GM19452 (cell line): ENCODE data around the gene C4orf46.
"Not testable (repeated sequence)": the region's sequence is repeated elsewhere in the genome, so short reads cannot be mapped to it uniquely, and the experiment has no call there.

Source experiments
- ATAC-seq: cut with Tn5 transposase; IDR thresholded peaks from one replicate; pipeline ENCODE4 v1.9.1; 2021; ENCODE audit not compliant: unreplicated experiment

The C4orf46 gene

DNA sequence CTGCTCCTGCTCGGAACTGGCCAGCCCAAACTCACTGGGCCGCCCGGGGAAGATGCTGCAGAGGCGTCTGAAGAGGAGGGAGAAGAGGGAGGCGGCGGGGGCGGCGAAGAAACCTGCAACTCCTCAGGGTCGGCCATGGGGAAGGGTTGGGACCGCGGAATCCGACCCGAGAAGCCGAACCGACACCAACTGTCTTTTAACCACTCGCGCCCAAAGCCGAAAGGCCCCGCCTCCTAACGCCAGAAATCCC, at the start of gene C4orf46:
TSS of gene C4orf46 (minus strand) at position 223 of the 250 bp plus-strand sequence. CDS start at position 137, 86 bp downstream.
- ATAC-seq, result no peak

DNA sequence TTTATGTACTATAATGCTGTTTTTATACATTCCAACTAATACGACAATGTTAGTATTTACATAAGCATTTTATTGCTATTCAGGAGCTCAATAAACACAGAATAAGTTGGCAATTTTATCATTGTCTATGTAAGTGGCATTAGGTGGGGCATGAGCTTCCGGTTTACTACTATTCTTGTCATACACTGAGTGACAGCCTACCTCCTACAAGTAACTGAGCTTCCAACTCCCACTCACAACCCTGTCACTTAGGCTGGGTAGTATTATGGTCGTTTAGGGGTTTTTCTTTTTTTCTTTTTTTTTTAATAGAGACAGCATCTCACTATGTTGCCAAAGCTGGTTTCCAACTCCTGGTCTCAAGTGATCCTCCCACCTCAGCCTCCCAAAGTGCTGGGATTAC, 44.1 kb upstream of the C4orf46 start:
- no peak for ATAC-seq

DNA sequence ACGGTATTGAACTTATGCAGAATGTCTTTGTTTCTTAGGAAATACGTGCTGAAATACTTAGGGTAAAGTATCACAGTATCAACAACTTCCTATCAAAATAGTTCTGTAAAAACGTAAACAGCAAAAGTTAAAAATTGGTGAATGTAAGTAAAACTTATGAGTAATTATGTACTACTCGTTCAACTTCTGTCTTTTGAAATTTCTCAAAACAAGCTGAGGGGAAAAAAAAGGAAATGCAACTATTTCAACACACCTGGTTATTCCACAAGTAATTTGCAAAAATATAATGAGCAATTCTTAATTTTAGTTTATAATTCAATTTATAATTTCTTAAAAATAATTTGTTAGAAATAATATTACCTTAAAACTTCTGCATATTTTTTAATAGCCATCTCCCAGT, 43.2 kb upstream of the C4orf46 start:
- no peak for ATAC-seq

DNA sequence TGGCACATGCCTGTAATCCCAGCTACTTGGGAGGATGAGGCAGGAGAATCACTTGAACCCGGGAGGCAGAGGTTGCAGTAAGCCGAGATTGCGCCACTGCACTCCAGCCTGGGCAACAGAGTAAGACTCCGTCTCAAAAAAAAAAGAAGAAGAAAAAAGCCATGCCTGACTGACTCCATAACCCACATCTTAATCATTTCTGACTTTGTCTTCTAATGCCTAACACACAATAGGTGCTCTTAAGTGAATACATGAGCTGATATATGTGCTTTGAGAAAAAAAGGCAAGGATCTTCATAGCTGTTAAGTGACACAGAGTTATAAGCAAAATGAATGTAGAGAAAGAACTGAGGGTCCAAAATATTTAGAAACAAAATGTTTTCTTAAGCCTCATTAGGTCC, 40.9 kb upstream of the C4orf46 start:
- not testable (repeated sequence) for ATAC-seq

DNA sequence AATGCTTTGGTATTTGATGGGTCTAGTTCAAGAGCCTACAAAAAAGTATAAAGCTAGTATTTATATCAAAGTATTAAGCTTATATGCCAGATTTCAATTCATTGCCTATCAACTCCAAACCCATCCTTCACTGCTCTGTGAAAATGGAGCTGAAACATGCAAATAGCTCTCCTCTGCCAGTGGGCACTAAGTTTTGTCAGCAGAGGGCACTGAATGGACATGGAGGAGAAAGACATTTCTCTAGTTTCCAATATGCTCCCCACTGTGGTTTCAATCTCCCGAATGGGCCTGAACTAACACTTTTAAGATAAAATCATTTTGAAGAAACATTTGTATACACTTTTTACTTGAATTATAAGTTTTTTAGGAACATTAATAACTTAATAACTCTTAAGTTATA, 39.1 kb upstream of the C4orf46 start:
- ATAC-seq, result no peak

DNA sequence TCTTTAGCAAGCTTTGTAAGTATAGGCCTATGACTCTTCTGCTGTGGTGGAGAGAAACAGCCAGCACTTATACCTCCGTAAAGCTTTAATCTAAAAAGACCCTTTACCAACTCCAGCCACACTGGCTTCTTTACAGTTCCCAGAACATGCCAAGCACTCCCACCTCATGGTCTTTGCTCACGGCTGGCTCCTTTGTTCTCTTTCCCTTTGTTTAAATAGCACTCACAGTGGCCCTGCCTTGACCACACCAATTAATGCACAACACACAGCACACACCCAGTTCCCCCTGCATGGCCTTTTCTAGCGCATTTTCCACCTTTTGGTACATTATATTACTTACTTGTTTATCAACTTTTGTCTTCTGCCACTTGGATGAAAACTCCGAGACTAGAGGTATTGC, 32.6 kb upstream of the C4orf46 start:
- ATAC-seq, result no peak

DNA sequence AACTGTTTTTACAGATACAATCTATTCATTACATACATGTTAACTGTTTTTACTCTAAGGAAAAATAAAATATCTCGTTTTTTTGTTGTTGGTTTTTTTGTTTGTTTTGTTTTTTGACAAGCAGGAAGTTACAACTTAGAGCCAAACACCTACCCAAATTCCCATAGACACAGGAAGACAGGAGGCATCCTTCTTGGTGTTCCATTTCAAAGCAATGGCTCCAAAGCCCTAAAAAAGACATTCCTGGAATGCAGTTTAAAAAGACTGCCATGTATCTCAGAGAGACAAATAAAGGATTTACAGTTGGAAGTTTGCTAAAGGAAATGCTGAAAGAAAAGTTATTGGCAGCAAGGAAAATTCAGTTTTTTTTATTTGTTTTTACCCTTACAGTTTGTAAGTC, 17.1 kb upstream of the C4orf46 start:
- ATAC-seq, result no peak

DNA sequence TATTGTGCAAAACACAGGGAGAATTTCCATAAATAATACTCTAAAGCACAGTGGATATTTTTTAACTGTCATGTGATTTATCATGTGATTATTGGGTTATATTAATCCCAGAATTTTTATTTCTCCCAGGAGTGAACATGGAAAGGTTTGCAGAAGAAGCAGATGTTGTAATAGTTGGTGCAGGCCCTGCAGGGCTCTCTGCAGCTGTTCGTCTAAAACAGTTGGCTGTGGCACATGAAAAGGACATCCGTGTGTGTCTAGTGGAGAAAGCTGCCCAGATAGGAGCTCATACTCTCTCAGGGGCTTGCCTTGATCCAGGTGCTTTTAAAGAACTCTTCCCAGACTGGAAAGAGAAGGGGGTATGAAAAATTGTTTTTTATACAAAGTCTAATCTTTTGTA, 10.4 kb upstream of the C4orf46 start:
- ATAC-seq, result no peak

DNA sequence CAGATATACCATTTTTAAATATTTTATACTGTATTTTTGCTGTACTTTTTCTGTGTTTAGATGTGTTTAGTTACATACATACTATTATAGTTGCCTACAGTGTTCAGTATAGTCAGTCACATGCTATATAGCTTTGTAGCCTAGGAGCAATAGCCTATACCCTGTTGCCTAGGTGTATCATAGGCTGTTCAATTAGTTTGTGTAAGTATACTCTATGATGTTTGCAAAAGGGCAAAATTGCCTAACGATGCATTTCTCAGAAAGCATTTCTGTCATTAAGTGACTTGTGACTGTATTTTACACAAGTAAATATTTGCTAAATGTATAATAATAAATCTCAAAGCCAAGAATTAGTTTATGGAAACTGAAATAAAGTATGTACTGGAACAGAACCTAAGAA, 9.9 kb upstream of the C4orf46 start:
- no peak for ATAC-seq

DNA sequence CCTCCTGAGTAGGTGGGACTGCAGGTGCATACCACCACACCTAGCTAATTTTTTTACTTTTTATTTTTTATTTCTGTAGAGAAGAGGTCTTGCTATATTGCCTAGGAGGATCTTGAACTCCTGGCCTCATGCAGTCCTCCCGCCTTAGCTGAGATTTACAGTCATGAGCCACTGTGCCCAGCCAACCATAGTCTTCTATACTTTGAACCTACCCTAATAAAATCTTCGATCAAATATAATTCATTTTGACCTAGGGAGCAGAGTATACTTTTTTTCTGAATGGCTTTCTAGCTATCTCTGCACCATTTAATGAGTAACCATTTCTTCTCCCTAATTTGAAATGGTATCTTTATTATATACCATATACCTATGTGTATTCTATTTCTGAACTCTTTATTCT, 7.1 kb upstream of the C4orf46 start:
- no peak for ATAC-seq

DNA sequence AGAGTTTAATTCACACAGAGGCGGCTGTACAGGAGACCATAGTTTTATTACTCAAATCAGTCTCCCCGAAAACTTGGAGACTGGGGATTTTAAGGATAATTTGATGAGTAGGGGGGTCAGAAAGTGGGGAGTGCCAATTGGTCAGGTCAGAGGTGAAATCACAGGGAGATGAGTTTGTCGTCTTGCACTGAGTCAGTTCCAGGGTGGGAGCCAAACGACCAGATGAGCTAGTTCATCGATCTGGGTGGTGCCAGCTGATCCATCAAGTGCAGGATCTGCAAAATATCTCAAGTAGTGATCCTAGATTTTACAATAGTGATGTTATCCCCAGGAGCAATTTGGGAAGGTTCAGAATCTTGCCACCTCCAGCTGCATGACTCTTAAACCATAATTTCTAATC, 4.4 kb upstream of the C4orf46 start:
- no peak for ATAC-seq

DNA sequence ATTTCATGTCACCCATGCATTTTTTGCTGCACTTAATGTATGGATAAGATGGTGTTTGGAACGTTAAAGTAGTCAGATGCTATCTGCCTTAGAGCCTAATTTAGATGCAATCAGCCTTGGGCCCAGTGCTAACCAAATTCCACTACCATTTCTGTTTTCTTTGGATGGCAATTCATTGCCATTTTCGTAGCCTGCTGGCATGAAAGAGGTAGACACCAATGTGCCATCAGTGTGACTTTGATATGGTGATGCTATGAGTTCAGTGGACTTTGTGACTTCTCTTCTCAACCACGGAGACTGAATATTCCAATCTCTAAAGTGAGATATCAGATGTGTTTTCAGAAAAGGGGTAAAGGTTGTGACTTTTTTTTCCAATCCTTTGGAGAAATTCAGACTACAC, 1.9 kb upstream of the C4orf46 start:
- ATAC-seq, result no peak

DNA sequence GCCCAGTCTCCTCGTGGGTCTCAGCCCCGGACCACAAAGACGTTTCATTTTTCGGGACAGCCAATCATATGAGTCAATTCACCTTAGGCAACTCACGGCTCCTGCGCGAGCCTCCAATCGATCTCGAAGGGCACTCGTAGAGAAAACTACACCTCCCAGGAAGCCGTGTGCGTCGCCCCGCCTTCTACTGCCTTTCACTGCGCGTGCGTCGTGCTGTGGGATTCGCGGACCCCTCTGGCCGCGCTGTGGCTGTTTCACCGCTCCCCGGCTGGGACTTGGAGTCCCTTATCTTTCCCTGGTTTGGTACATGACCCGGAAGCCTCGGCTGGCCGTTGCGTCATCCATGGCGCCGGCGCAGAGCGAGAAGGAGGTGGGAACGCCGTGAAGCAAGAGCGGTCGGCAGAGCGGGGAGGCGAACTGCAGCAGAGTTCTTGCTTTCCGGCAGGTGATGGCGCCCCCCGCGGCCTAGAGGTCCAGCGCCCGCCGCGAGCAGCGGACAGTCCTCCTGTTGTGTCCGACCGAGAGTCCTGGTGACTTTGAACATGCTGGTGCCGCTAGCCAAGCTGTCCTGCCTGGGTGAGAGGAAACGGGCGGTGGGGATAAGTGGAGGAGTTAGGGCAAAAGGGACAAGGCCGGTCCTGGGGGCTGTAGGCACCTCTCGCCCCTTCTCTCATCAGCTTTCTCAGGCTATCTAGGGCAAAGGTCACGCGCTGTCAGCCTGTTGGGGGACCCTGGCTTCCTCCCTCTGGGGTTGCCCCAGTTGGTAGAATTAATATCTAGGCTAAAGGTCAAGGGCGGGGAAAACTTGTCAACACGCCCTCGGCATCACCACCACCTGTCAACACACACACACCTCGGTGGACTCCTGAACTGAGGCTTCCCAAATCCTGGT, 474 bp upstream of the C4orf46 start, which contains the start of gene ETFDH:
TSS of gene ETFDH (plus strand) at position 382 of the 892 bp plus-strand sequence. CDS start at position 543, 161 bp downstream.
- peak; percentile 84 for ATAC-seq

DNA sequence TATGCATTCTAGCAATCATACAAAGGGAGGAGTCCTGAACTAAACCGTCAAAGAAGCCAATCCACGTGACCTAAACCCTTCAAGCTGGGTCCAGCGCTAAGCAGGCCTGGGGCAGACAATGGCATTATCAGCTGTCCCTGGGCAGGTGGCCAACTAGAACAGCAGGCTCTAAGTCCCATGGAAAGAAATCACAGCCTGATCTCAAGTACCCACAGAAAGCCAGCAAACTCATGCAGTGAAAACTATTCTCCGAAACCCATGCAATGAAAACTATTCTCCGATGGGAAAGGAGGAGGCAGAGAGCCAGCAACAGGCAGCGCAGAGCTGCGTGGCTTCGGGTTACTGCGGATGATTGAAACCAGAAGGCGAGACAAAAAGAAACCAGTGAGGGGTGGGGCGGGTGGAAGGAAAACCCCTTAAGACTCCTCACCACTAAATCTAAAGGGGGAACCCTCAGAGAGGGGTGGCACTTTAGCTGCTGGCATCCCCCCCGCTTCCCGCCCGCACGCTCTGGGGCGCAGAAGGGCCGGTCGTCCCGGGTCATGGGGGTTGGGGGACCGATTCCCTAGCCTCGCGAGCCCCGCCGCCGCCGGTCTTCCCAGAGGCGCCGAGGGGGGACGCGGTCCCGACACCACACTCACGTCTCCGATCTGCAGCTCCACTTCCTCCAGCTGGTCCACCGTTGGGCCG, 567 bp downstream of the C4orf46 start:
- peak; percentile 28 for ATAC-seq

DNA sequence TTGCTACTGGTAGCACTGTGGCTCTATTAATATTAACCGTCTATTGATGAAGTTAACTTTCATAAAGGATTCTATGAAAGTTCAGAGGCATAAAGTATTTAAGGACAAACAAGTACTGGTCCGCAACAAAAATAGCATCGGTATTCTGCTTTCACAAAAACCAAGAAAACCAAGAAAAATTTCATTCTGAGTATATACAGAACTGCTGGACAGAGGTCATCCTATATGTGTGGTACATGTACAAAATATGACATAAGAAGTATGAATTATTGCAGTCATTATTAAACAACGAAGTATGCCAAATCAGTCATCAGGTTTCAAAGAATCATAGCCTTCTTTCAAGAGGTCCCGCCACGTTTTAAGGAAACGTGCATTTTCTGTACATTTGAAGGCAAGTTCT, 2.4 kb downstream of the C4orf46 start:
- ATAC-seq, result no peak

DNA sequence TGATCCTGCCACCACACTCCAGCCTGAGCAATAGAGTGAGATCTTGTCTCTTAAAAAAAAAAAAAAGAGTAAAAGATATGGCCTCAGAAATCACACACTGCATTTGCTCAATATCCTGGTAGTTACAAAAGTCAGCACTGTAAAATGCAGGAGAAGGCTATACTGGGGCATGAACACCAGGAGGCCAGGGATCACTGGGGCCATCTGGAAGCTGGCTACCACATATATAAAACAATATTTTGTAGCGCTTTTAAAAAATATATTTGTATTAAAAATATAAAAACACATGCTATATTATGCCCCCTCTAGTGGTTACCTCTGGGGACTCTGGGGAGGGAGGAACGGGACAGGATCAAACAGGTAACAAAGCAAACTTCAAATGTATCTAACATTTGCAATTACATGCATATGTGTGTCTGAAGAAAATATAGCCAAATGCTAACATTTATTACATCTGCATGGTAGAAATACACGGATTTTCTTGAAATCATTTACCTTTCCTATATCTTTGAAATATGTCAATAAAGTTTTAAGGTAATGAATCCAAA, 4.0 kb downstream of the C4orf46 start:
- ATAC-seq, result no peak

DNA sequence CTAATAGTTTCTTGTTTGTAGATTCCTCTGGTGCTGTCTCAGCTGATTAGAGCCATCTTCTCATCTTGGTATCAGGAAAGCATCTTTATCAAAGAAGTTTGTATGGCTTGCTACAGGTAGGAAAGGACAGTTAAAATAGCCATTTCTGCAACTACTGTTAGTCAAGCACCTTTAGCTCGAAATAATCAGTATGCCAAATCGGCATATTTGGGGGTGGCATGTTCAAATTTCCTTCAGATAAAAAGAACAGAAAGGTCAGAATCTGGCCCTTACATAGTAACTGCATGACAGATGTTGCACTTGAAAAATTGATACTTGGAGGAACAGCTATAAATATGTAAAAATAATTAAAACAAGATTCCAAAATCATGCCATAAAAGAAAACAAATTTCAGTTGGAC, 4.8 kb downstream of the C4orf46 start:
- no peak for ATAC-seq

DNA sequence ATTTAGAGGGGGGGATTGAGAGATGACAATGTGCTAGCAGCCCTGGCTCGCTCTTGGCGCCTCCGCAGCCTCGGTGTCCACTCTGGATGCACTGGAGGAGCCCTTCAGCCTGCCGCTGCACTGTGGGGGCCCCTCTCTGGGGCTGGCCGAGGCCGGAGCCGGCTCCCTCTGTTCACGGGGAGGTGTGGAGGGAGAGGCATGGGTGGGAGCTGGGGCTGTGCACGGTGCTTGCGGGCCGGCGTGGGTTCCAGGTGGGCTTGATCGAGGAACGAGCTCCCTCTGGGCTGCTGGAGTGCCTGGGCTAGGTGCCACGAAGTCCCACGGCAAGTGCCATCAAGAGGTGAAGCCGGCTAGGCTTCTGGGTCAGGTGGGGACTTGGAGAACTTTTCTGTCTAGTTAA, 6.9 kb downstream of the C4orf46 start:
- no peak for ATAC-seq

DNA sequence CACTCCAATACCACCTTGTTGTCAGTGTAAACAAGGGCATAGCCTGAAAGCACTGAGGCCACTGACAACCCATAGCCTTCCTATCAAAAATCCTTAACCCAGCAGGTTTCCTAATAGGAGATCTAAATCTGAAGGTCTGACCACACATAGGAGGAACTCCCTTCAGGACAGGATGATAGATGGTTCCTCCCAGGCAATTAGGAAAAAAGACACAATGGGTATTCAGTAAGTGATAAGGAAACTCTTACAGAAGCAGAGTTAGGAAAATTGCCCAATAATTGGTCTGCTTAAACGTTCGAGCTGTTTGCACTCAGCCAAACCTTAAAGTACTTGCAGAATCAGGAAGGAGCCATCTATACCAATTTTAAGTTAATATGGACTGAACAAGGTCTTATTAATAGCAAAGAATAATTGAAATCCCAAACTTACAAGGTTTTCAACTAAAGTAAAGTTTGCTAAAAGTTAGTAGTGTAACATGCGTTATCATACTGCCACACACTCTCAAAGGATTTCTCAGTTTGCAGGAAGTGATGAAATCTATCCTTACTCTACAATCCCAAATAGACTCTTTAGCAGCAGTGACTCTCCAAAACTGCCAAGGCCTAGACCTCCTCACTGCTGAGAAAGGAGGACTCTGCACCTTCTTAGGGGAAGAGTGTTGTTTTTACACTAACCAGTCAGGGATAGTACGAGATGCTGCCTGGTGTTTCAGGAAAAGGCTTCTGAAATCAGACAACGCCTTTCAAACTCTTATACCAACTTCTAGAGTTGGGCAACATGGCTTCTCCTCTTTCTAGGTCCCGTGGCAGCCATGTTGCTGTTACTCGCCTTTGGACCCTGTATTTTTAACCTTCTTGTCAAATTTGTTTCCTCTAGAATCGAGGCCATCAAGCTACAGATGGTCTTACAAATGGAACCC, 7.7 kb downstream of the C4orf46 start:
- ATAC-seq, result not testable (repeated sequence)

DNA sequence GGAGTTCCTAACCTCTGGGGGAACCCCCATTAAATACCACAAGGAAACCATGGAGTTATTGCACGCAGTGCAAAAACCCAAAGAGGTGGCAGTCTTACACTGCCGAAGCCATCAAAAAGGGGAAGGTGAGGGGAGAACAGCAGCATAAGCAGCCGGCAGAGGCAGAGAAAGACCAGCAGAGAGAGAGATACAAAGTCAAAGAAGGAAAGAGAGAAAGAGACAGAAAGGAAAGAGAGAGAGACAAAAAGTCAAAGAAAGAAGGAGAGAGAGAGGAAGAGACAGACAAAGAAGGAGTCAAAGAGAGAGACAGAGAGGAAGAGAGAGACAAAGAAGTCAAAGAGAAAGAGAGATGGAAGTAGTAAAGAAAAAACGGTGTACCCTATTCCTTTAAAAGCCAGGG, 8.4 kb downstream of the C4orf46 start:
- ATAC-seq, result not testable (repeated sequence)

DNA sequence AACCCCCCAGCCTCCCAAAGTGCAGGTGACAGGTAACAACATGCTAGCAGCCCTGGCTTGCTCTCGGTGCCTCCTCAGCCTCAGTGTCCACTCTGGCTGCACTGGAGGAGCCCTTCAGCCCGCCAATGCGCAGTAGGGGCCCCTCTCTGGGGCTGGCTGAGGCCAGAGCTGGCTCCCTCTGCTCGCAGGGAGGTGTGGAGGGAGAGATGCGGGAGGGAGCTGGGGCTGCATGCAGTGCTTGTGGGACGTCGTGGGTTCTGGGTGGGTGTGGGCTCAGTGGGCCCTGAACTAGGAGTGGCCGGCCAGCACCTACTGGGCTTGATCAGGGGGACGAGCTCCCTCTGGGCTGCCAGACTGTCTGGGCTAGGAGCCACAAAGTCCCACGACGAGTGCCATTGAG, 14.4 kb downstream of the C4orf46 start:
- no peak for ATAC-seq
